Vagina (tissue), 2 donors: ENCODE data around the gene ID3. TPM values are rescaled to one million over a fixed set of nuclear protein-coding genes. Genes with fewer than 3 reads are reported as not detected.

Experiments
- DNase-seq, 2 donors: peaks; one replicate each; pipeline ENCODE4 v3.0.0-alpha.2; 2017; ENCODE audit errors: extremely low spot score in 2 of 2
- H3K27ac ChIP-seq: fragments of 200-600 bp; sonication (generic); one replicate; pipeline ENCODE4 v1.5.1; 2019
- H3K27me3 ChIP-seq: fragments of 200-600 bp; sonication (generic); one replicate; pipeline ENCODE4 v1.5.1; 2019
- H3K36me3 ChIP-seq, 2 donors: fragments of 200-600 bp; sonication (generic); one replicate each; pipeline ENCODE4 v1.5.1; 2017 to 2019
- H3K4me1 ChIP-seq: fragments of 200-600 bp; sonication (generic); one replicate; pipeline ENCODE4 v1.5.1; 2019
- H3K4me3 ChIP-seq, 2 donors: fragments of 200-600 bp; sonication (generic); 1 replicate in 1 of 2; 2 replicates in 1 of 2; pipeline ENCODE4 v1.5.1; 2016 to 2019
- H3K9me3 ChIP-seq: fragments of 200-600 bp; sonication (generic); one replicate; pipeline ENCODE4 v1.5.1; 2019
- CTCF ChIP-seq, 3 experiments: fragments of 450-650 bp in 2 of 3; fragments of 200-600 bp in 1 of 3; sonication (generic) in 1 of 3; IDR thresholded peaks; one replicate each; pipeline ENCODE4 v1.5.1; 2017 to 2019; ENCODE audit warnings: antibody characterized with exemption in 3 of 3, mild to moderate bottlenecking in 2 of 3, moderate library complexity in 2 of 3
- POLR2A ChIP-seq, 2 donors: fragments of 450-650 bp; IDR thresholded peaks; one replicate each; pipeline ENCODE4 v1.6.1; 2017; ENCODE audit warnings: antibody characterized with exemption in 2 of 2, mild to moderate bottlenecking in 2 of 2, moderate library complexity in 2 of 2
- POLR2AphosphoS5 ChIP-seq, 2 donors: sonication (generic); formaldehyde crosslinking; IDR thresholded peaks; one replicate each; pipeline ENCODE4 v1.9.0; 2017; ENCODE audit warnings: antibody characterized with exemption in 2 of 2, mild to moderate bottlenecking in 2 of 2, low read depth in 1 of 2; ENCODE audit not compliant: insufficient read depth in 1 of 2
- intact Hi-C: fragments of 100-400 bp; cut with DNase I; formaldehyde crosslinking; loops from one replicate; pipeline ENCODE4 v1.15.1; 2023
- total RNA-seq: library from RNA; depleted of rRNA; stranded (reverse); fragments of >200 nt; gene quantifications from one replicate; pipeline ENCODE4 v1.2.3, GENCODE V29; 2016

ID3 gene
- total RNA-seq, 1 donor from 2014 or later = 358 TPM

GRCh38 chr1:23593042-23593521, 33.8 kb upstream of the ID3 start:
- no peak for DNase-seq
- H3K36me3 ChIP-seq = no peaks in the 10 kb centered on the region
- intact Hi-C loops = no loop called here
- no peak for TF ChIP-seq POLR2A (IDR thresholded peaks at IDR 0.05)
- TF ChIP-seq POLR2AphosphoS5 (IDR thresholded peaks at IDR 0.05; ENCODE audit: insufficient read depth in 1 of 2, low read depth in 1 of 2) = no peak
- no peak for TF ChIP-seq CTCF (IDR thresholded peaks at IDR 0.05)
- H3K27ac ChIP-seq = peak overlapping the region; percentile 49
- peaks cover 34% of the 10 kb centered on the region for H3K4me1 ChIP-seq
- no peaks in the 10 kb centered on the region for H3K27me3 ChIP-seq
- no peak overlapping the region for H3K4me3 ChIP-seq
- no peaks in the 10 kb centered on the region for H3K9me3 ChIP-seq

- intact Hi-C loops = no loop called here
- no peaks in the 10 kb centered on the region for H3K27me3 ChIP-seq
- no peak overlapping the region for H3K27ac ChIP-seq
- no peaks in the 10 kb centered on the region for H3K9me3 ChIP-seq
- TF ChIP-seq POLR2AphosphoS5 (IDR thresholded peaks at IDR 0.05; ENCODE audit: insufficient read depth in 1 of 2, low read depth in 1 of 2) (no peak), CTCF (IDR thresholded peaks at IDR 0.05) (no peak), POLR2A (IDR thresholded peaks at IDR 0.05) (no peak)
- no peaks in the 10 kb centered on the region for H3K36me3 ChIP-seq
- DNase-seq = no peak
- no peak overlapping the region for H3K4me3 ChIP-seq
- peaks cover 34% of the 10 kb centered on the region for H3K4me1 ChIP-seq
These were observed 33.0 kb upstream of the ID3 start for GRCh38 chr1:23592209-23592892.

- H3K36me3 ChIP-seq = no peaks in the 10 kb centered on the region
- intact Hi-C loops = no loop called here
- peaks cover 28% of the 10 kb centered on the region for H3K4me1 ChIP-seq
- H3K4me3 ChIP-seq = no peak overlapping the region
- H3K27ac ChIP-seq = no peak overlapping the region
- H3K9me3 ChIP-seq = no peaks in the 10 kb centered on the region
- no peaks in the 10 kb centered on the region for H3K27me3 ChIP-seq
- no peak for DNase-seq
- TF ChIP-seq CTCF (IDR thresholded peaks at IDR 0.05) (no peak), POLR2AphosphoS5 (IDR thresholded peaks at IDR 0.05; ENCODE audit: insufficient read depth in 1 of 2, low read depth in 1 of 2) (no peak), POLR2A (IDR thresholded peaks at IDR 0.05) (no peak)
These were observed 32.3 kb upstream of the ID3 start for GRCh38 chr1:23591460-23592208.

GRCh38 chr1:23590058-23590783, 30.9 kb upstream of the ID3 start:
- intact Hi-C loops = no loop called here
- DNase-seq = no peak

More at GRCh38 chr1:23590058-23590783, 30.9 kb upstream of the ID3 start:
- H3K36me3 ChIP-seq = no peaks in the 10 kb centered on the region
- H3K4me1 ChIP-seq = peaks cover 27% of the 10 kb centered on the region
- no peak for TF ChIP-seq POLR2AphosphoS5 (IDR thresholded peaks at IDR 0.05; ENCODE audit: insufficient read depth in 1 of 2, low read depth in 1 of 2)
- no peak for TF ChIP-seq POLR2A (IDR thresholded peaks at IDR 0.05)
- TF ChIP-seq CTCF (IDR thresholded peaks at IDR 0.05) = no peak
- no peak overlapping the region for H3K4me3 ChIP-seq
- H3K9me3 ChIP-seq = no peaks in the 10 kb centered on the region
- no peaks in the 10 kb centered on the region for H3K27me3 ChIP-seq
- no peak overlapping the region for H3K27ac ChIP-seq
